Measurements from ENCODE around the gene PREPL. TPM values are rescaled to one million over a fixed set of nuclear protein-coding genes. Genes with fewer than 3 reads are reported as not detected.
"Not testable (repeated sequence)": the region's sequence is repeated elsewhere in the genome, so short reads cannot be mapped to it uniquely, and the experiment has no call there.

The PREPL gene
- total RNA-seq, 4 donors from 2014 or later, result 29.2 to 55.9 (median 32.4) TPM

- no peak for TF ChIP-seq POLR2AphosphoS5 (IDR thresholded peaks at IDR 0.05)
- peak; percentile 35 to 62 (median 51) for TF ChIP-seq CTCF (IDR thresholded peaks at IDR 0.05)
- H3K4me3 ChIP-seq, result no peak overlapping the region
- H3K27ac ChIP-seq, result no peak overlapping the region
- DNase-seq, result peak; percentile 29
- in situ Hi-C loops (cut with MboI; ENCODE audit: low pct_ligation_motif_present in 1 of 4, low pct_unique_long_range_greater_than_20kb in 1 of 4, low sequenced_read_pairs in 3 of 4), result loop anchor here in 1 of 4 donors (25.0 kb wide), 1 partner anchor 570 kb away; no protein-coding TSS in a partner anchor
- H3K27me3 ChIP-seq, result no peaks in the 10 kb centered on the region
- intact Hi-C loops (cut with DNase I; ENCODE audit: low total_unique reads), result no loop called here
- H3K36me3 ChIP-seq, result no peaks in the 10 kb centered on the region
- H3K9me3 ChIP-seq, result no peaks in the 10 kb centered on the region
- H3K4me1 ChIP-seq, result no peaks in the 10 kb centered on the region
- 59 to 60% methylated on average over 3 of the region's 3 CpGs for WGBS, 2 donors (ENCODE audit: low coverage in 1 of 2)
Measured at GRCh38 chr2:44392338-44392943, 31.1 kb upstream of the PREPL start.

- H3K9me3 ChIP-seq, result no peaks in the 10 kb centered on the region
- DNase-seq, result no peak
- H3K4me1 ChIP-seq, result no peaks in the 10 kb centered on the region
- 89 to 100% methylated on average over 1 of the region's 1 CpG for WGBS, 2 donors (ENCODE audit: low coverage in 1 of 2)
- H3K27ac ChIP-seq, result no peak overlapping the region
- in situ Hi-C loops (cut with MboI; ENCODE audit: low pct_ligation_motif_present in 1 of 4, low pct_unique_long_range_greater_than_20kb in 1 of 4, low sequenced_read_pairs in 3 of 4), result loop anchor here in 1 of 4 donors (25.0 kb wide), 1 partner anchor 572 kb away; no protein-coding TSS in a partner anchor
- TF ChIP-seq POLR2AphosphoS5 (IDR thresholded peaks at IDR 0.05), result no peak
- TF ChIP-seq EP300 (IDR thresholded peaks at IDR 0.05; ENCODE audit: low read depth), result no peak
- TF ChIP-seq POLR2A (IDR thresholded peaks at IDR 0.05), result no peak
- TF ChIP-seq CTCF (IDR thresholded peaks at IDR 0.05), result peak in 1 of 5 experiments; percentile 20
- no peaks in the 10 kb centered on the region for H3K27me3 ChIP-seq
- intact Hi-C loops (cut with DNase I; ENCODE audit: low total_unique reads), result no loop called here
- H3K4me3 ChIP-seq, result no peak overlapping the region
- no peaks in the 10 kb centered on the region for H3K36me3 ChIP-seq
Measured at GRCh38 chr2:44389895-44390294, 28.6 kb upstream of the PREPL start.

GRCh38 chr2:44388877-44389276 lies 27.6 kb upstream of the PREPL start:
- no peaks in the 10 kb centered on the region for H3K4me1 ChIP-seq
- TF ChIP-seq CTCF (IDR thresholded peaks at IDR 0.05) (no peak), EP300 (IDR thresholded peaks at IDR 0.05; ENCODE audit: low read depth) (no peak), POLR2AphosphoS5 (IDR thresholded peaks at IDR 0.05) (no peak), POLR2A (IDR thresholded peaks at IDR 0.05) (no peak)
- no peak overlapping the region for H3K27ac ChIP-seq
- no peaks in the 10 kb centered on the region for H3K9me3 ChIP-seq
- H3K27me3 ChIP-seq, result no peaks in the 10 kb centered on the region
- no peak overlapping the region for H3K4me3 ChIP-seq
- DNase-seq, result no peak
- in situ Hi-C loops (cut with MboI; ENCODE audit: low pct_ligation_motif_present in 1 of 4, low pct_unique_long_range_greater_than_20kb in 1 of 4, low sequenced_read_pairs in 3 of 4) (loop anchor here in 1 of 4 donors (25.0 kb wide), 1 partner anchor 573 kb away; no protein-coding TSS in a partner anchor), intact Hi-C loops (cut with DNase I; ENCODE audit: low total_unique reads) (no loop called here)
- WGBS, 2 donors (ENCODE audit: low coverage in 1 of 2), result 74% methylated on average over 4 of the region's 4 CpGs; no CpG with 5 or more reads in 1 of the 2 donors
- no peaks in the 10 kb centered on the region for H3K36me3 ChIP-seq

- in situ Hi-C loops (cut with MboI; ENCODE audit: low pct_ligation_motif_present in 1 of 4, low pct_unique_long_range_greater_than_20kb in 1 of 4, low sequenced_read_pairs in 3 of 4), result loop anchor here in 1 of 4 donors (25.0 kb wide), 1 partner anchor 577 kb away; no protein-coding TSS in a partner anchor
- H3K36me3 ChIP-seq; H3K4me3 ChIP-seq; H3K27ac ChIP-seq; H3K9me3 ChIP-seq; H3K27me3 ChIP-seq; DNase-seq; H3K4me1 ChIP-seq; intact Hi-C loops (cut with DNase I; ENCODE audit: low total_unique reads): not testable (repeated sequence)
- WGBS, 2 donors (ENCODE audit: low coverage in 1 of 2), result 88 to 100% methylated on average over 1 to 2 of the region's 2 CpGs
Measured at GRCh38 chr2:44385226-44385625, 23.9 kb upstream of the PREPL start.

GRCh38 chr2:44377486-44377885 lies 16.2 kb upstream of the PREPL start:
- in situ Hi-C loops (cut with MboI; ENCODE audit: low pct_ligation_motif_present in 1 of 4, low pct_unique_long_range_greater_than_20kb in 1 of 4, low sequenced_read_pairs in 3 of 4), result loop anchor here in 1 of 4 donors (25.0 kb wide), 1 partner anchor 585 kb away; no protein-coding TSS in a partner anchor
- no peak for DNase-seq
- Histone ChIP-seq H3K27ac (no peak overlapping the region), H3K27me3 (no peaks in the 10 kb centered on the region), H3K4me3 (no peak overlapping the region), H3K4me1 (no peaks in the 10 kb centered on the region), H3K36me3 (no peaks in the 10 kb centered on the region), H3K9me3 (no peaks in the 10 kb centered on the region)
- intact Hi-C loops (cut with DNase I; ENCODE audit: low total_unique reads), result no loop called here
- no peak for TF ChIP-seq CTCF (IDR thresholded peaks at IDR 0.05)
- no peak for TF ChIP-seq POLR2A (IDR thresholded peaks at IDR 0.05)
- TF ChIP-seq POLR2AphosphoS5 (IDR thresholded peaks at IDR 0.05), result no peak
- TF ChIP-seq EP300 (IDR thresholded peaks at IDR 0.05; ENCODE audit: low read depth), result no peak
- WGBS, 2 donors (ENCODE audit: low coverage in 1 of 2), result 95 to 100% methylated on average over 2 of the region's 2 CpGs
